Astrocyte of the spinal cord (primary cell): Measurements from ENCODE around the gene NBEAL1.
A peak's percentile ranks its signal among the peaks of the same experiment; 100 is the strongest.
"Not testable (repeated sequence)": the region's sequence is repeated elsewhere in the genome, so short reads cannot be mapped to it uniquely, and the experiment has no call there.

Experiments used
- DNase-seq: peaks from one replicate; pipeline ENCODE4 v3.0.0; 2011; ENCODE audit warnings: low read depth, low spot score
- H3K4me3 ChIP-seq: 2 replicates; pipeline ENCODE4 v1.5.1; 2011; ENCODE audit warnings: low read depth, mild to moderate bottlenecking, low read length, moderate library complexity
- in situ Hi-C: cut with HindIII; loops from 2 replicates; pipeline ENCODE4 v1.10.0; 2017; ENCODE audit warnings: low sequenced_read_pairs
- TF ChIP-seq, protein P1 (sequence below): IDR thresholded peaks from 2 replicates; pipeline ENCODE4 v1.5.1; 2012; ENCODE audit warnings: low read depth, mild to moderate bottlenecking, low read length, inconsistent platforms

Gene NBEAL1

GRCh38 chr2:203077451-203077850 is 62.8 kb downstream of the NBEAL1 start:
- TF ChIP-seq, protein P1, sequence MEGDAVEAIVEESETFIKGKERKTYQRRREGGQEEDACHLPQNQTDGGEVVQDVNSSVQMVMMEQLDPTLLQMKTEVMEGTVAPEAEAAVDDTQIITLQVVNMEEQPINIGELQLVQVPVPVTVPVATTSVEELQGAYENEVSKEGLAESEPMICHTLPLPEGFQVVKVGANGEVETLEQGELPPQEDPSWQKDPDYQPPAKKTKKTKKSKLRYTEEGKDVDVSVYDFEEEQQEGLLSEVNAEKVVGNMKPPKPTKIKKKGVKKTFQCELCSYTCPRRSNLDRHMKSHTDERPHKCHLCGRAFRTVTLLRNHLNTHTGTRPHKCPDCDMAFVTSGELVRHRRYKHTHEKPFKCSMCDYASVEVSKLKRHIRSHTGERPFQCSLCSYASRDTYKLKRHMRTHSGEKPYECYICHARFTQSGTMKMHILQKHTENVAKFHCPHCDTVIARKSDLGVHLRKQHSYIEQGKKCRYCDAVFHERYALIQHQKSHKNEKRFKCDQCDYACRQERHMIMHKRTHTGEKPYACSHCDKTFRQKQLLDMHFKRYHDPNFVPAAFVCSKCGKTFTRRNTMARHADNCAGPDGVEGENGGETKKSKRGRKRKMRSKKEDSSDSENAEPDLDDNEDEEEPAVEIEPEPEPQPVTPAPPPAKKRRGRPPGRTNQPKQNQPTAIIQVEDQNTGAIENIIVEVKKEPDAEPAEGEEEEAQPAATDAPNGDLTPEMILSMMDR = no peak
- in situ Hi-C loops = no loop called here
- DNase-seq = peak; percentile 6

GRCh38 chr2:203080447-203081045 is 65.9 kb downstream of the NBEAL1 start:
- in situ Hi-C loops = no loop called here

More at GRCh38 chr2:203077451-203077850, 62.8 kb downstream of the NBEAL1 start:
- H3K4me3 ChIP-seq = no peak overlapping the region

GRCh38 chr2:203083328-203083727 is 68.7 kb downstream of the NBEAL1 start:
- H3K4me3 ChIP-seq = no peak overlapping the region
- DNase-seq = no peak
- TF ChIP-seq, protein P1 = no peak
- in situ Hi-C loops = no loop called here

More at GRCh38 chr2:203080447-203081045, 65.9 kb downstream of the NBEAL1 start:
- H3K4me3 ChIP-seq = no peak overlapping the region
- TF ChIP-seq, protein P1 = no peak
- DNase-seq = no peak

- DNase-seq, in situ Hi-C loops, H3K4me3 ChIP-seq: not testable (repeated sequence)
These were observed 71.7 kb downstream of the NBEAL1 start for GRCh38 chr2:203086381-203086780.

GRCh38 chr2:203090721-203091120 is 76.0 kb downstream of the NBEAL1 start:
- DNase-seq, in situ Hi-C loops, H3K4me3 ChIP-seq: not testable (repeated sequence)

- TF ChIP-seq, protein P1 = peak; percentile 32
- no peak for DNase-seq
- no peak overlapping the region for H3K4me3 ChIP-seq
- in situ Hi-C loops = no loop called here
These were observed 83.1 kb downstream of the NBEAL1 start for GRCh38 chr2:203097735-203098134.

DNA sequence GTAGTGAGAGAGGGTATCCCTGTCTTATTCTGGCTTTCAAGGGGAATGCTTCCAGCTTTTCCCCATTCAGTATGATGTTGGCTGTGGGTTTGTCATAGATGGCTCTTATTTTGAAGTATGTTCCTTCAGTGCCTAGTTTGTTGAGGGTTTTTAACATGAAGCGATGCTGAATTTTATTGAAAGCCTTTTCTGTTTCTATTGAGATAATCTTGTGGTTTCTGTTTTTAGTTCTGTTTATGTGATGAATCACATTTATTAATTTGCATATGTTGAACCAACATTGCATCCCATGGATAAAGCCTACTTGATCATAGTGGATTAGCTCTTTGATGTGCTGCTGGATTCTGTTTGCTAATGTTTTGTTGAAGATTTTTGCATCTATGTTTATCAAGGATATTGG is 87.7 kb downstream of the NBEAL1 start:
- H3K4me3 ChIP-seq, in situ Hi-C loops, DNase-seq: not testable (repeated sequence)

DNA sequence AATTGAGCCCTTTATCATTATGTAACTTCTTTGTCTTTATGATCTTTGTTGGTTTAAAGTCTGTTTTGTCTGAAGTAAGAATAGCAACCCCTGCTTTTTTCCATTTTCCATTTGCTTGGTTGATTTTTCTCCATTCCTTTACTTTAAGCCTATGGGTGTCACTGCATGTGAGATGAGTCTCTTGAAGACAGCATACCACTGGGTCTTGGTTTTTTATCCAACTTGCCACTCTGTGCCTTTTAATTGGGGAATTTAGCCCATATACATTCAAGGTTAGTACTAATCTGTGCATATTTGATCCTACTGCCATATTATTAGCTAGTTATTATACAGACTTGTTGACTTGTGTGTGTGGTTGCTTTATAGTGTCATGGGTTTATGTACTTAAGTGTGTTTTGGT is 89.6 kb downstream of the NBEAL1 start:
- TF ChIP-seq, protein P1 = no peak
- no peak overlapping the region for H3K4me3 ChIP-seq
- DNase-seq = no peak
- in situ Hi-C loops = no loop called here
